ENCODE results near the gene ACAD10. TPM values are rescaled to one million over a fixed set of nuclear protein-coding genes. Genes with fewer than 3 reads are reported as not detected.

Gene ACAD10
- total and polyA plus RNA-seq, 4 donors, result 10.7 to 34.8 (median 21.2) TPM

GRCh38 chr12:111730420-111730819, 44.6 kb downstream of the ACAD10 start:
- 97% methylated on average over 9 of the region's 9 CpGs for WGBS
- Histone ChIP-seq H3K9me3 (ENCODE audit: control insufficient read depth in 4 of 4, low read length in 3 of 4) (no peaks in the 10 kb centered on the region), H3K27me3 (ENCODE audit: control insufficient read depth in 4 of 4, insufficient read depth in 4 of 4, low read length in 3 of 4) (no peaks in the 10 kb centered on the region), H3K36me3 (ENCODE audit: control insufficient read depth in 4 of 4, insufficient read depth in 3 of 4, low read depth in 1 of 4, low read length in 3 of 4) (peaks cover 4 to 38% (median 22%) of the 10 kb centered on the region in 4 donors), H3K27ac (ENCODE audit: low read depth in 1 of 2, low read length in 2 of 2) (no peak overlapping the region), H3K9ac (ENCODE audit: low read depth in 1 of 2, low read length in 2 of 2) (no peak overlapping the region), H3K4me3 (ENCODE audit: low read depth in 1 of 3, low read length in 3 of 3) (no peak overlapping the region), H3K4me1 (ENCODE audit: control insufficient read depth in 4 of 4, insufficient read depth in 4 of 4, low read length in 3 of 4) (no peaks in the 10 kb centered on the region)
- no peak for TF ChIP-seq RXRA (IDR thresholded peaks at IDR 0.05)
- TF ChIP-seq SP1 (IDR thresholded peaks at IDR 0.05), result no peak
- TF ChIP-seq RAD21 (IDR thresholded peaks at IDR 0.05), result no peak
- no peak for TF ChIP-seq GABPA (IDR thresholded peaks at IDR 0.05 in 1 of 2, conservative IDR thresholded peaks at IDR 0.05 in 1 of 2)
- TF ChIP-seq TAF1 (conservative IDR thresholded peaks at IDR 0.05), result no peak
- TF ChIP-seq YY1 (IDR thresholded peaks at IDR 0.05), result no peak
- no peak for TF ChIP-seq JUND (IDR thresholded peaks at IDR 0.05)
- no peak for TF ChIP-seq FOXA1 (IDR thresholded peaks at IDR 0.05)
- no peak for TF ChIP-seq REST (IDR thresholded peaks at IDR 0.05)
- no peak for TF ChIP-seq MAX (IDR thresholded peaks at IDR 0.05)
- no peak for TF ChIP-seq ATF3 (IDR thresholded peaks at IDR 0.05)
- no peak for DNase-seq (ENCODE audit: low spot score)

GRCh38 chr12:111732786-111733185, 46.9 kb downstream of the ACAD10 start:
- Histone ChIP-seq H3K9ac (ENCODE audit: low read depth in 1 of 2, low read length in 2 of 2) (no peak overlapping the region), H3K27ac (ENCODE audit: low read depth in 1 of 2, low read length in 2 of 2) (no peak overlapping the region), H3K9me3 (ENCODE audit: control insufficient read depth in 4 of 4, low read length in 3 of 4) (no peaks in the 10 kb centered on the region), H3K4me3 (ENCODE audit: low read depth in 1 of 3, low read length in 3 of 3) (no peak overlapping the region), H3K4me1 (ENCODE audit: control insufficient read depth in 4 of 4, insufficient read depth in 4 of 4, low read length in 3 of 4) (no peaks in the 10 kb centered on the region), H3K27me3 (ENCODE audit: control insufficient read depth in 4 of 4, insufficient read depth in 4 of 4, low read length in 3 of 4) (no peaks in the 10 kb centered on the region), H3K36me3 (ENCODE audit: control insufficient read depth in 4 of 4, insufficient read depth in 3 of 4, low read depth in 1 of 4, low read length in 3 of 4) (peaks cover 9 to 44% (median 24%) of the 10 kb centered on the region in 4 donors)
- DNase-seq (ENCODE audit: low spot score), result no peak
- WGBS, result 86% methylated on average over 4 of the region's 4 CpGs
- no peak for TF ChIP-seq HNF4G (IDR thresholded peaks at IDR 0.05)
- no peak for TF ChIP-seq TAF1 (conservative IDR thresholded peaks at IDR 0.05)
- no peak for TF ChIP-seq EGR1 (IDR thresholded peaks at IDR 0.05; ENCODE audit: low read depth in 2 of 2)
- TF ChIP-seq CTCF (IDR thresholded peaks at IDR 0.05; ENCODE audit: low read depth, low read length, missing input control), result no peak
- no peak for TF ChIP-seq MAX (IDR thresholded peaks at IDR 0.05)
- no peak for TF ChIP-seq FOXA2 (IDR thresholded peaks at IDR 0.05)
- no peak for TF ChIP-seq FOXA1 (IDR thresholded peaks at IDR 0.05)
- TF ChIP-seq YY1 (IDR thresholded peaks at IDR 0.05), result no peak
- no peak for TF ChIP-seq SP1 (IDR thresholded peaks at IDR 0.05)
- no peak for TF ChIP-seq JUND (IDR thresholded peaks at IDR 0.05)
- TF ChIP-seq HNF4A (conservative IDR thresholded peaks at IDR 0.05), result no peak
- TF ChIP-seq GABPA (IDR thresholded peaks at IDR 0.05 in 1 of 2, conservative IDR thresholded peaks at IDR 0.05 in 1 of 2), result no peak

Measured in liver (tissue), 9 donors.